Astrocyte (in vitro differentiated cells and primary cell): Measurements from ENCODE around the gene BCAR3. TPM values are rescaled to one million over a fixed set of nuclear protein-coding genes. Genes with fewer than 3 reads are reported as not detected.

Experiments
- DNase-seq: peaks from one replicate; pipeline ENCODE4 v3.0.0-alpha.2; 2010; ENCODE audit warnings: low read depth
- FAIRE-seq: peaks from 2 replicates; lab custom pipeline; 2011; peaks lifted over from hg19 to GRCh38; lab: Jason Lieb, UNC
- H2AFZ ChIP-seq: 2 replicates; pipeline ENCODE4 v1.6.0; 2012; ENCODE audit warnings: low read depth, low read length, inconsistent platforms
- H3K27ac ChIP-seq: 2 replicates; pipeline ENCODE4 v1.5.1; 2011; ENCODE audit warnings: low read depth, low read length, inconsistent platforms
- H3K27me3 ChIP-seq: 2 replicates; pipeline ENCODE4 v1.6.0; 2011; ENCODE audit warnings: low read length, inconsistent platforms; ENCODE audit not compliant: insufficient read depth
- H3K36me3 ChIP-seq: 2 replicates; pipeline ENCODE4 v1.5.1; 2011; ENCODE audit warnings: low read length, inconsistent platforms; ENCODE audit not compliant: insufficient read depth
- H3K4me1 ChIP-seq: 2 replicates; pipeline ENCODE4 v1.5.1; 2011; ENCODE audit warnings: low read length, inconsistent platforms; ENCODE audit not compliant: insufficient read depth
- H3K4me2 ChIP-seq: 2 replicates; pipeline ENCODE4 v1.6.0; 2012; ENCODE audit warnings: low read length, inconsistent platforms
- H3K4me3 ChIP-seq: 2 replicates; pipeline ENCODE4 v1.5.1; 2011; ENCODE audit warnings: low read depth, mild to moderate bottlenecking, low read length, inconsistent platforms; ENCODE audit not compliant: insufficient read depth
- H3K79me2 ChIP-seq: 2 replicates; pipeline ENCODE4 v1.6.0; 2012; ENCODE audit warnings: mild to moderate bottlenecking, low read length, inconsistent platforms; ENCODE audit not compliant: insufficient read depth
- H3K9ac ChIP-seq: 2 replicates; pipeline ENCODE4 v1.6.0; 2012; ENCODE audit warnings: mild to moderate bottlenecking, low read length, inconsistent platforms
- H3K9me3 ChIP-seq: 2 replicates; pipeline ENCODE4 v1.5.1; 2012; ENCODE audit warnings: low read depth, mild to moderate bottlenecking, low read length, inconsistent platforms; ENCODE audit not compliant: insufficient read depth
- H4K20me1 ChIP-seq: 2 replicates; pipeline ENCODE4 v1.6.0; 2012; ENCODE audit warnings: low read length, inconsistent platforms; ENCODE audit not compliant: insufficient read depth
- H3K27ac Mint-ChIP-seq: one replicate; pipeline ENCODE4 v1.8.0; 2021; ENCODE audit warnings: mild to moderate bottlenecking, mixed read lengths; ENCODE audit not compliant: unreplicated experiment
- H3K27me3 Mint-ChIP-seq: one replicate; pipeline ENCODE4 v1.8.0; 2021; ENCODE audit warnings: low read depth, mixed read lengths; ENCODE audit not compliant: unreplicated experiment
- H3K36me3 Mint-ChIP-seq: one replicate; pipeline ENCODE4 v1.8.0; 2021; ENCODE audit warnings: low read depth, mixed read lengths; ENCODE audit not compliant: unreplicated experiment
- H3K4me1 Mint-ChIP-seq: one replicate; pipeline ENCODE4 v1.8.0; 2021; ENCODE audit warnings: low read depth, mixed read lengths; ENCODE audit not compliant: unreplicated experiment
- H3K4me3 Mint-ChIP-seq: one replicate; pipeline ENCODE4 v1.8.0; 2021; ENCODE audit warnings: mild to moderate bottlenecking, moderate library complexity, mixed read lengths; ENCODE audit not compliant: unreplicated experiment
- H3K9me3 Mint-ChIP-seq: one replicate; pipeline ENCODE4 v1.8.0; 2021; ENCODE audit warnings: mild to moderate bottlenecking, mixed read lengths; ENCODE audit not compliant: unreplicated experiment
- CTCF ChIP-seq: IDR thresholded peaks from 2 replicates; pipeline ENCODE4 v1.5.1; 2011; ENCODE audit warnings: low read depth, mild to moderate bottlenecking, inconsistent platforms, low read length, moderate library complexity; ENCODE audit not compliant: insufficient read depth
- EZH2 ChIP-seq: IDR thresholded peaks from 2 replicates; pipeline ENCODE4 v1.6.1; 2012; ENCODE audit warnings: mild to moderate bottlenecking, low read length, inconsistent platforms; ENCODE audit not compliant: insufficient read depth
- total RNA-seq: library from RNA; stranded (reverse); gene quantifications from 2 replicates; pipeline ENCODE4 v1.2.1, GENCODE V29; 2021

Gene BCAR3
- total RNA-seq, 1 donor from 2014 or later, result 30.0 TPM

- Mint-ChIP-seq H3K4me1 (peaks cover 35% of the 10 kb centered on the region), H3K4me3 (no peak overlapping the region), H3K36me3 (peaks cover 24% of the 10 kb centered on the region), H3K27me3 (no peaks in the 10 kb centered on the region), H3K27ac (no peak overlapping the region), H3K9me3 (no peaks in the 10 kb centered on the region)
- Histone ChIP-seq H3K36me3 (peaks cover 56% of the 10 kb centered on the region), H3K79me2 (peaks cover 47% of the 10 kb centered on the region), H3K4me1 (peaks cover 21% of the 10 kb centered on the region), H2AFZ (no peak overlapping the region), H3K27me3 (no peaks in the 10 kb centered on the region), H3K9me3 (no peaks in the 10 kb centered on the region), H3K9ac (no peak overlapping the region), H3K4me3 (no peak overlapping the region), H3K4me2 (no peak overlapping the region), H4K20me1 (peaks cover 55% of the 10 kb centered on the region), H3K27ac (no peak overlapping the region)
- FAIRE-seq (no peak), DNase-seq (no peak)
- TF ChIP-seq EZH2 (no peak), CTCF (no peak)
Observed at GRCh38 chr1:93577536-93578432, 103.9 kb downstream of the BCAR3 start.

- Mint-ChIP-seq H3K4me1 (peaks cover 35% of the 10 kb centered on the region), H3K36me3 (peaks cover 32% of the 10 kb centered on the region), H3K27me3 (no peaks in the 10 kb centered on the region), H3K9me3 (no peaks in the 10 kb centered on the region), H3K27ac (no peak overlapping the region), H3K4me3 (no peak overlapping the region)
- no peak for TF ChIP-seq EZH2
- TF ChIP-seq CTCF, result no peak
- Histone ChIP-seq H3K27ac (no peak overlapping the region), H4K20me1 (peaks cover 55% of the 10 kb centered on the region), H3K9me3 (no peaks in the 10 kb centered on the region), H3K4me3 (no peak overlapping the region), H3K36me3 (peaks cover 53% of the 10 kb centered on the region), H3K27me3 (no peaks in the 10 kb centered on the region), H3K4me2 (no peak overlapping the region), H3K9ac (peak overlapping the region; percentile 23), H3K79me2 (peaks cover 45% of the 10 kb centered on the region), H3K4me1 (peaks cover 21% of the 10 kb centered on the region), H2AFZ (no peak overlapping the region)
- DNase-seq (no peak), FAIRE-seq (no peak)
Observed at GRCh38 chr1:93576746-93577145, 104.9 kb downstream of the BCAR3 start.

- Histone ChIP-seq H3K27ac (no peak overlapping the region), H4K20me1 (peaks cover 55% of the 10 kb centered on the region), H3K4me2 (no peak overlapping the region), H3K9ac (peak overlapping the region; percentile 23), H3K9me3 (no peaks in the 10 kb centered on the region), H3K4me3 (no peak overlapping the region), H2AFZ (no peak overlapping the region), H3K79me2 (peaks cover 47% of the 10 kb centered on the region), H3K27me3 (no peaks in the 10 kb centered on the region), H3K36me3 (peaks cover 53% of the 10 kb centered on the region), H3K4me1 (peaks cover 21% of the 10 kb centered on the region)
- Mint-ChIP-seq H3K9me3 (no peaks in the 10 kb centered on the region), H3K27me3 (no peaks in the 10 kb centered on the region), H3K27ac (no peak overlapping the region), H3K4me1 (peaks cover 35% of the 10 kb centered on the region), H3K36me3 (peaks cover 33% of the 10 kb centered on the region), H3K4me3 (no peak overlapping the region)
- DNase-seq (no peak), FAIRE-seq (no peak)
- TF ChIP-seq EZH2, result no peak
- no peak for TF ChIP-seq CTCF
Observed at GRCh38 chr1:93576346-93576745, 105.3 kb downstream of the BCAR3 start.
